ENCODE measurements around the gene MOV10.

The MOV10 gene

GRCh38 chr1:112710586-112710985 lies 36.1 kb downstream of the MOV10 start:
- ChIA-PET CTCF (interaction anchor here (0.7 to 1.0 kb wide), 3 partner anchors 8 to 319 kb away, joined by 3 to 6 read pairs (median 4); a partner anchor contains a TSS), POLR2A (no interaction called here)
- TF ChIP-seq ZNF449 (tag by site-specific recombination; IDR thresholded peaks at IDR 0.05) (no peak), ZNF623 (tag by site-specific recombination; IDR thresholded peaks at IDR 0.05) (no peak), ZFP3 (tag by site-specific recombination; IDR thresholded peaks at IDR 0.05; ENCODE audit: low read depth) (no peak), ZNF792 (tag by site-specific recombination; IDR thresholded peaks at IDR 0.05) (no peak), HOXA7 (CRISPR knock-in tag; IDR thresholded peaks at IDR 0.05; ENCODE audit: borderline replicate concordance) (no peak), ZNF664 (tag by site-specific recombination; IDR thresholded peaks at IDR 0.05) (no peak), REPIN1 (tag by site-specific recombination; IDR thresholded peaks at IDR 0.05; ENCODE audit: low read depth) (no peak), PRDM10 (tag by site-specific recombination; IDR thresholded peaks at IDR 0.05) (no peak), MZF1 (tag by site-specific recombination; IDR thresholded peaks at IDR 0.05; ENCODE audit: borderline replicate concordance) (no peak), SALL2 (tag by site-specific recombination; IDR thresholded peaks at IDR 0.05; ENCODE audit: borderline replicate concordance) (no peak), ZNF777 (tag by site-specific recombination; IDR thresholded peaks at IDR 0.05; ENCODE audit: borderline replicate concordance) (no peak), ZNF521 (tag by site-specific recombination; IDR thresholded peaks at IDR 0.05) (no peak), ZNF776 (tag by site-specific recombination; IDR thresholded peaks at IDR 0.05; ENCODE audit: borderline replicate concordance) (no peak)
- TF ChIP-seq, protein P1, sequence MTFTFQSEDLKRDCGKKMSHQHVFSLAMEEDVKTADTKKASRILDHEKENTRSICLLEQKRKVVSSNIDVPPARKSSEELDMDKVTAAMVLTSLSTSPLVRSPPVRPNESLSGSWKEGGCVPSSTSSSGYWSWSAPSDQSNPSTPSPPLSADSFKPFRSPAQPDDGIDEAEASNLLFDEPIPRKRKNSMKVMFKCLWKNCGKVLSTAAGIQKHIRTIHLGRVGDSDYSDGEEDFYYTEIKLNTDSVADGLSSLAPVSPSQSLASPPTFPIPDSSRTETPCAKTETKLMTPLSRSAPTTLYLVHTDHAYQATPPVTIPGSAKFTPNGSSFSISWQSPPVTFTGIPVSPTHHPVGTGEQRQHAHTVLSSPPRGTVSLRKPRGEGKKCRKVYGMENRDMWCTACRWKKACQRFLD (tag by site-specific recombination; IDR thresholded peaks at IDR 0.05): no peak
- TF ChIP-seq, protein P2, sequence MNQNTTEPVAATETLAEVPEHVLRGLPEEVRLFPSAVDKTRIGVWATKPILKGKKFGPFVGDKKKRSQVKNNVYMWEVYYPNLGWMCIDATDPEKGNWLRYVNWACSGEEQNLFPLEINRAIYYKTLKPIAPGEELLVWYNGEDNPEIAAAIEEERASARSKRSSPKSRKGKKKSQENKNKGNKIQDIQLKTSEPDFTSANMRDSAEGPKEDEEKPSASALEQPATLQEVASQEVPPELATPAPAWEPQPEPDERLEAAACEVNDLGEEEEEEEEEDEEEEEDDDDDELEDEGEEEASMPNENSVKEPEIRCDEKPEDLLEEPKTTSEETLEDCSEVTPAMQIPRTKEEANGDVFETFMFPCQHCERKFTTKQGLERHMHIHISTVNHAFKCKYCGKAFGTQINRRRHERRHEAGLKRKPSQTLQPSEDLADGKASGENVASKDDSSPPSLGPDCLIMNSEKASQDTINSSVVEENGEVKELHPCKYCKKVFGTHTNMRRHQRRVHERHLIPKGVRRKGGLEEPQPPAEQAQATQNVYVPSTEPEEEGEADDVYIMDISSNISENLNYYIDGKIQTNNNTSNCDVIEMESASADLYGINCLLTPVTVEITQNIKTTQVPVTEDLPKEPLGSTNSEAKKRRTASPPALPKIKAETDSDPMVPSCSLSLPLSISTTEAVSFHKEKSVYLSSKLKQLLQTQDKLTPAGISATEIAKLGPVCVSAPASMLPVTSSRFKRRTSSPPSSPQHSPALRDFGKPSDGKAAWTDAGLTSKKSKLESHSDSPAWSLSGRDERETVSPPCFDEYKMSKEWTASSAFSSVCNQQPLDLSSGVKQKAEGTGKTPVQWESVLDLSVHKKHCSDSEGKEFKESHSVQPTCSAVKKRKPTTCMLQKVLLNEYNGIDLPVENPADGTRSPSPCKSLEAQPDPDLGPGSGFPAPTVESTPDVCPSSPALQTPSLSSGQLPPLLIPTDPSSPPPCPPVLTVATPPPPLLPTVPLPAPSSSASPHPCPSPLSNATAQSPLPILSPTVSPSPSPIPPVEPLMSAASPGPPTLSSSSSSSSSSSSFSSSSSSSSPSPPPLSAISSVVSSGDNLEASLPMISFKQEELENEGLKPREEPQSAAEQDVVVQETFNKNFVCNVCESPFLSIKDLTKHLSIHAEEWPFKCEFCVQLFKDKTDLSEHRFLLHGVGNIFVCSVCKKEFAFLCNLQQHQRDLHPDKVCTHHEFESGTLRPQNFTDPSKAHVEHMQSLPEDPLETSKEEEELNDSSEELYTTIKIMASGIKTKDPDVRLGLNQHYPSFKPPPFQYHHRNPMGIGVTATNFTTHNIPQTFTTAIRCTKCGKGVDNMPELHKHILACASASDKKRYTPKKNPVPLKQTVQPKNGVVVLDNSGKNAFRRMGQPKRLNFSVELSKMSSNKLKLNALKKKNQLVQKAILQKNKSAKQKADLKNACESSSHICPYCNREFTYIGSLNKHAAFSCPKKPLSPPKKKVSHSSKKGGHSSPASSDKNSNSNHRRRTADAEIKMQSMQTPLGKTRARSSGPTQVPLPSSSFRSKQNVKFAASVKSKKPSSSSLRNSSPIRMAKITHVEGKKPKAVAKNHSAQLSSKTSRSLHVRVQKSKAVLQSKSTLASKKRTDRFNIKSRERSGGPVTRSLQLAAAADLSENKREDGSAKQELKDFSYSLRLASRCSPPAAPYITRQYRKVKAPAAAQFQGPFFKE (tag by site-specific recombination; IDR thresholded peaks at IDR 0.05; ENCODE audit: borderline replicate concordance): no peak
- H3K27ac ChIP-seq (ENCODE audit: extremely low read depth, low read depth, low read length): no peak overlapping the region
- H3K9me3 ChIP-seq (ENCODE audit: control insufficient read depth, insufficient read depth, low read depth, low read length): no peaks in the 10 kb centered on the region
- H3K4me1 ChIP-seq (ENCODE audit: control insufficient read depth, insufficient read depth, low read length): peaks cover 3% of the 10 kb centered on the region; the same call in 1 of the 2 replicates
- no peak overlapping the region for H3K4me3 ChIP-seq (ENCODE audit: low read depth, low read length)
- H3K36me3 ChIP-seq (ENCODE audit: control insufficient read depth in 2 of 2, insufficient read depth in 1 of 2, low read length in 2 of 2): peaks cover 0 to 3% of the 10 kb centered on the region in 2 experiments; a peak in 1 of 3 replicates
